Measurements from ENCODE around the gene KCNH1. TPM values are rescaled to one million over a fixed set of nuclear protein-coding genes. Genes with fewer than 3 reads are reported as not detected.
"Not testable (repeated sequence)": the region's sequence is repeated elsewhere in the genome, so short reads cannot be mapped to it uniquely, and the experiment has no call there.

Gene KCNH1
- total RNA-seq, 1 donor from 2014 or later, result 15.5 TPM

DNA sequence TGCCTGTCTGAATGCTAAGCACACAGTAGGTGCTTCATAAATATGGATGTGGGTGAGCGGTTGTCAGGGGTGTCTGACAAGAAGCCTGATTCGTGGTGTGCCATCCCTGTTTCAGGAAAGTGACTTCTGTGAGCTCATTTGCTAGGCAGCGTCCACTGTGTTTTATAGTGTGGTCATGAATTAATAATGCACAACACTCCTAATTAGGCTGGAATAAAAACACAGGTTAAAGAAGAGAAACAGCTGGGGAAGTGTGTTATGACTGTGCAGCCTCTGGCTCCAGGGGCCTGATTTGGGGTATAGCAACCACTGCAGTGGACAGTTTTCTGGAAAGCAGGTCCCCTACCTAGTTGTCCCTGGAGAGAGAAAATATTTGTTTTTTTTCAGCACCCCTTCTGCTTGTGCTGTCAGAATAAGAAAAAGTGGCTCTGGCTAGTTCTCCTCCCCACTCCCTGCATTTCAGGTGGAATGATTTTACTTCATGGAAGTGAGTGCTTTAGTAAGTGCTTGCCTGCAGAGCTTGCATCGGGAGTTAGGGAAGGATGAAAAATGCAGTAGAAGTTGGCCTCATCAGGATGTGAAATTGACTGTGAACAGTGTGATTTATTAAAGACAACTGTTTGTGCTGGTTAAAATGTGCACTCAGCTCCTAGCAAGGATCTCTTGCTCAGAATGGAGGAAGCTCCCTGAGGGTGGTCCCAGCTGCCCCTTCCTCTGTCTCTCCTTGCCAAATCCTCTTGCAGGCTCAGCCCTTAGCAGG is 471.5 kb downstream of the KCNH1 start:
- Histone ChIP-seq H3K9ac (ENCODE audit: low read length) (no peak overlapping the region), H3K27ac (ENCODE audit: low read depth, low read length) (no peak overlapping the region), H3K4me1 (ENCODE audit: insufficient read depth, low read length) (no peaks in the 10 kb centered on the region), H3K4me3 (ENCODE audit: insufficient read depth, low read depth, low read length) (no peak overlapping the region), H3K79me2 (ENCODE audit: insufficient read depth, low read length) (no peaks in the 10 kb centered on the region), H3K4me2 (ENCODE audit: low read length) (no peak overlapping the region), H4K20me1 (ENCODE audit: insufficient read depth, low read length) (no peaks in the 10 kb centered on the region), H2AFZ (ENCODE audit: low read depth, low read length) (no peak overlapping the region), H3K36me3 (ENCODE audit: insufficient read depth, low read length) (no peaks in the 10 kb centered on the region), H3K9me3 (ENCODE audit: insufficient read depth, low read depth, low read length) (no peaks in the 10 kb centered on the region), H3K27me3 (ENCODE audit: insufficient read depth, low read length) (no peaks in the 10 kb centered on the region)
- H3K36me3 Mint-ChIP-seq (ENCODE audit: low read depth, unreplicated experiment), result peaks cover 8% of the 10 kb centered on the region
- FAIRE-seq, result no peak
- H3K4me3 Mint-ChIP-seq (ENCODE audit: unreplicated experiment), result no peak overlapping the region
- H3K4me1 Mint-ChIP-seq (ENCODE audit: low read depth, unreplicated experiment), result no peaks in the 10 kb centered on the region
- TF ChIP-seq, protein P1, sequence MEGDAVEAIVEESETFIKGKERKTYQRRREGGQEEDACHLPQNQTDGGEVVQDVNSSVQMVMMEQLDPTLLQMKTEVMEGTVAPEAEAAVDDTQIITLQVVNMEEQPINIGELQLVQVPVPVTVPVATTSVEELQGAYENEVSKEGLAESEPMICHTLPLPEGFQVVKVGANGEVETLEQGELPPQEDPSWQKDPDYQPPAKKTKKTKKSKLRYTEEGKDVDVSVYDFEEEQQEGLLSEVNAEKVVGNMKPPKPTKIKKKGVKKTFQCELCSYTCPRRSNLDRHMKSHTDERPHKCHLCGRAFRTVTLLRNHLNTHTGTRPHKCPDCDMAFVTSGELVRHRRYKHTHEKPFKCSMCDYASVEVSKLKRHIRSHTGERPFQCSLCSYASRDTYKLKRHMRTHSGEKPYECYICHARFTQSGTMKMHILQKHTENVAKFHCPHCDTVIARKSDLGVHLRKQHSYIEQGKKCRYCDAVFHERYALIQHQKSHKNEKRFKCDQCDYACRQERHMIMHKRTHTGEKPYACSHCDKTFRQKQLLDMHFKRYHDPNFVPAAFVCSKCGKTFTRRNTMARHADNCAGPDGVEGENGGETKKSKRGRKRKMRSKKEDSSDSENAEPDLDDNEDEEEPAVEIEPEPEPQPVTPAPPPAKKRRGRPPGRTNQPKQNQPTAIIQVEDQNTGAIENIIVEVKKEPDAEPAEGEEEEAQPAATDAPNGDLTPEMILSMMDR (IDR thresholded peaks at IDR 0.05; ENCODE audit: insufficient read depth, low read depth, low read length), result no peak
- TF ChIP-seq EZH2 (IDR thresholded peaks at IDR 0.05; ENCODE audit: insufficient read depth, low read length), result no peak
- H3K27me3 Mint-ChIP-seq (ENCODE audit: low read depth, unreplicated experiment), result peaks cover 16% of the 10 kb centered on the region
- no peak overlapping the region for H3K27ac Mint-ChIP-seq (ENCODE audit: unreplicated experiment)
- DNase-seq (ENCODE audit: low read depth), result no peak
- peaks cover 8% of the 10 kb centered on the region for H3K9me3 Mint-ChIP-seq (ENCODE audit: unreplicated experiment)

DNA sequence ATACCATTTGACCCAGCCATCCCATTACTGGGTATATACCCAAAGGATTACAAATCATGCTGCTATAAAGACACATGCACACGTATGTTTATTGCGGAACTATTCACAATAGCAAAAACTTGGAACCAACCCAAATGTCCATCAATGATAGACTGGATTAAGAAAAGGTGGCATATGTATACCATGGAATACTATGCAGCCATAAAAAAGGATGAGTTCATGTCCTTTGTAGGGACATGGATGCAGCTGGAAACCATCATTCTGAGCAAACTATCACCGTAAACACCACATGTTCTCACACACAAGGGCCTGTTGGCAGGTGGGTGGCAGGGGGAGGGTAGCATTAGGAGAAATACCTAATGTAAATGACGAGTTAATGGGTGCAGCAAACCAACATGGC is 472.4 kb downstream of the KCNH1 start:
- not testable (repeated sequence) for DNase-seq (ENCODE audit: low read depth); H3K9ac ChIP-seq (ENCODE audit: low read length); H3K4me1 ChIP-seq (ENCODE audit: insufficient read depth, low read length); H3K27me3 ChIP-seq (ENCODE audit: insufficient read depth, low read length); FAIRE-seq; H3K36me3 Mint-ChIP-seq (ENCODE audit: low read depth, unreplicated experiment); H3K4me2 ChIP-seq (ENCODE audit: low read length); H3K27ac ChIP-seq (ENCODE audit: low read depth, low read length); H3K4me3 ChIP-seq (ENCODE audit: insufficient read depth, low read depth, low read length); H3K9me3 ChIP-seq (ENCODE audit: insufficient read depth, low read depth, low read length); H3K4me1 Mint-ChIP-seq (ENCODE audit: low read depth, unreplicated experiment); H3K27ac Mint-ChIP-seq (ENCODE audit: unreplicated experiment); H2AFZ ChIP-seq (ENCODE audit: low read depth, low read length); H3K79me2 ChIP-seq (ENCODE audit: insufficient read depth, low read length); H3K4me3 Mint-ChIP-seq (ENCODE audit: unreplicated experiment); H4K20me1 ChIP-seq (ENCODE audit: insufficient read depth, low read length); H3K36me3 ChIP-seq (ENCODE audit: insufficient read depth, low read length); H3K9me3 Mint-ChIP-seq (ENCODE audit: unreplicated experiment)
- H3K27me3 Mint-ChIP-seq (ENCODE audit: low read depth, unreplicated experiment), result peaks cover 16% of the 10 kb centered on the region

GRCh38 chr1:210657806-210658205 is 476.1 kb downstream of the KCNH1 start:
- DNase-seq (ENCODE audit: low read depth) (no peak), FAIRE-seq (no peak)
- no peaks in the 10 kb centered on the region for H3K79me2 ChIP-seq (ENCODE audit: insufficient read depth, low read length)
- no peaks in the 10 kb centered on the region for H3K27me3 ChIP-seq (ENCODE audit: insufficient read depth, low read length)
- Mint-ChIP-seq H3K36me3 (ENCODE audit: low read depth, unreplicated experiment) (peaks cover 5% of the 10 kb centered on the region), H3K4me3 (ENCODE audit: unreplicated experiment) (no peak overlapping the region), H3K9me3 (ENCODE audit: unreplicated experiment) (peaks cover 8% of the 10 kb centered on the region), H3K27ac (ENCODE audit: unreplicated experiment) (no peak overlapping the region), H3K4me1 (ENCODE audit: low read depth, unreplicated experiment) (no peaks in the 10 kb centered on the region), H3K27me3 (ENCODE audit: low read depth, unreplicated experiment) (peaks cover 9% of the 10 kb centered on the region)
- H3K36me3 ChIP-seq (ENCODE audit: insufficient read depth, low read length), result no peaks in the 10 kb centered on the region
- no peak for TF ChIP-seq EZH2 (IDR thresholded peaks at IDR 0.05; ENCODE audit: insufficient read depth, low read length)
- TF ChIP-seq, protein P1 (IDR thresholded peaks at IDR 0.05; ENCODE audit: insufficient read depth, low read depth, low read length), result no peak
- no peaks in the 10 kb centered on the region for H4K20me1 ChIP-seq (ENCODE audit: insufficient read depth, low read length)
- no peak overlapping the region for H3K4me3 ChIP-seq (ENCODE audit: insufficient read depth, low read depth, low read length)
- H3K9ac ChIP-seq (ENCODE audit: low read length), result no peak overlapping the region
- H3K4me1 ChIP-seq (ENCODE audit: insufficient read depth, low read length), result no peaks in the 10 kb centered on the region
- H2AFZ ChIP-seq (ENCODE audit: low read depth, low read length), result no peak overlapping the region
- no peak overlapping the region for H3K27ac ChIP-seq (ENCODE audit: low read depth, low read length)
- H3K9me3 ChIP-seq (ENCODE audit: insufficient read depth, low read depth, low read length), result peaks cover 3% of the 10 kb centered on the region
- no peak overlapping the region for H3K4me2 ChIP-seq (ENCODE audit: low read length)

Measured in astrocyte (in vitro differentiated cells and primary cell).